GM12878 (cell line): Measurements from ENCODE around the gene DNAH2. TPM values are rescaled to one million over a fixed set of nuclear protein-coding genes. Genes with fewer than 3 reads are reported as not detected.

Source experiments
- ATAC-seq: fragments of 200-7000 bp; cut with Tn5 transposase; 3 replicates; pipeline ENCODE4 v1.9.1; 2020; ENCODE audit warnings: mild to moderate bottlenecking, moderate library complexity
- BruUV-seq: library from RNA; stranded (reverse); fragments of 400-500 nt; replicated peaks from 2 replicates; lab custom pipeline; 2021; lab: Mats Ljungman, UMichigan
- CTCF ChIA-PET: fragments of 300-600 bp; sonication (Branson Sonifier 250); formaldehyde crosslinking; extraction: SDS; loops from one replicate; lab custom pipeline; 2021; ENCODE audit warnings: inconsistent platforms; lab: Yijun Ruan, JAX
- POLR2A ChIA-PET: fragments of 350-600 bp; formaldehyde crosslinking; extraction: SDS; loops from one replicate; lab custom pipeline; 2021; ENCODE audit warnings: inconsistent platforms; lab: Charles Lee
- RAD21 ChIA-PET: fragments of 300-600 bp; sonication (Branson Sonifier 250); formaldehyde crosslinking; loops from one replicate; lab custom pipeline; 2023; ENCODE audit warnings: antibody characterized with exemption; ENCODE audit not compliant: unreplicated experiment; lab: Charles Lee
- SMC1A ChIA-PET: fragments of 300-600 bp; sonication (Branson Sonifier 250); formaldehyde crosslinking; loops from one replicate; lab custom pipeline; 2023; ENCODE audit not compliant: unreplicated experiment, uncharacterized antibody; lab: Charles Lee
- DNase-seq: peaks from one replicate; pipeline ENCODE4 v3.0.0-alpha.2; 2011; ENCODE audit warnings: low read depth, low spot score
- FAIRE-seq: peaks from 3 replicates; lab custom pipeline; 2011; peaks lifted over from hg19 to GRCh38; lab: Jason Lieb, UNC
- H2AFZ ChIP-seq: 2 replicates; pipeline ENCODE4 v1.6.0; 2011; ENCODE audit warnings: low read depth, low read length, control low read depth; ENCODE audit not compliant: control insufficient read depth
- H3K27ac ChIP-seq: 2 replicates; pipeline ENCODE4 v1.5.1; 2011; ENCODE audit warnings: control low read depth; ENCODE audit not compliant: control insufficient read depth, insufficient read depth
- H3K27me3 ChIP-seq, 2 experiments: replicated peaks in 1 of 2; 2 replicates each; pipeline versions ENCODE4 v1.6.0 to v1.6.1; 2011; ENCODE audit warnings: low read length in 1 of 2; ENCODE audit not compliant: control insufficient read depth in 2 of 2, insufficient read depth in 2 of 2
- H3K36me3 ChIP-seq, 2 experiments: 2 replicates each; pipeline ENCODE4 v1.5.1; 2011; ENCODE audit warnings: low read length in 1 of 2; ENCODE audit not compliant: control insufficient read depth in 2 of 2, insufficient read depth in 2 of 2
- H3K4me1 ChIP-seq: 2 replicates; pipeline ENCODE4 v1.6.1; 2011; ENCODE audit warnings: mild to moderate bottlenecking, low read length, moderate library complexity, mixed read lengths; ENCODE audit not compliant: control insufficient read depth, insufficient read depth
- H3K4me2 ChIP-seq: 2 replicates; pipeline ENCODE4 v1.6.0; 2011; ENCODE audit warnings: control low read depth; ENCODE audit not compliant: control insufficient read depth, insufficient read depth
- H3K4me3 ChIP-seq: fragments of 200-600 bp; sonication (generic); 2 replicates; pipeline ENCODE4 v1.5.1; 2016
- H3K79me2 ChIP-seq: 2 replicates; pipeline ENCODE4 v1.6.0; 2011; ENCODE audit warnings: low read length; ENCODE audit not compliant: control insufficient read depth, insufficient read depth
- H3K9ac ChIP-seq: 2 replicates; pipeline ENCODE4 v1.8.0; 2011; ENCODE audit warnings: low read length, control low read depth, mixed read lengths; ENCODE audit not compliant: control insufficient read depth, insufficient read depth
- H3K9me3 ChIP-seq: replicated peaks from 3 replicates; pipeline ENCODE4 v1.5.1; 2011; ENCODE audit warnings: mild to moderate bottlenecking, low read length; ENCODE audit not compliant: control insufficient read depth, insufficient read depth
- H4K20me1 ChIP-seq: 2 replicates; pipeline ENCODE4 v1.6.0; 2011; ENCODE audit not compliant: control insufficient read depth, insufficient read depth
- BACH1 ChIP-seq: fragments of 450-650 bp; IDR thresholded peaks from 2 replicates; pipeline ENCODE4 v1.6.1; 2017; ENCODE audit warnings: mild to moderate bottlenecking, borderline replicate concordance
- FOS ChIP-seq: IDR thresholded peaks from 3 replicates; pipeline ENCODE4 v1.6.1; 2011; ENCODE audit warnings: borderline replicate concordance; ENCODE audit not compliant: insufficient read length; ENCODE audit errors: extremely low read depth
- FOXM1 ChIP-seq: IDR thresholded peaks from 2 replicates; pipeline ENCODE4 v1.6.1; 2012; ENCODE audit warnings: low read depth, mild to moderate bottlenecking, inconsistent platforms, low read length, moderate library complexity
- IKZF2 ChIP-seq, 2 experiments: fragments of 450-650 bp; IDR thresholded peaks; 2 replicates each; pipeline ENCODE4 v1.6.1; 2017; ENCODE audit warnings: mild to moderate bottlenecking in 2 of 2, moderate library complexity in 2 of 2
- NFXL1 ChIP-seq: fragments of 450-650 bp; IDR thresholded peaks from 2 replicates; pipeline ENCODE4 v1.6.1; 2017; ENCODE audit warnings: antibody characterized with exemption, mild to moderate bottlenecking, borderline replicate concordance
- RAD21 ChIP-seq: IDR thresholded peaks from 2 replicates; pipeline ENCODE4 v1.6.1; 2011; ENCODE audit warnings: mild to moderate bottlenecking, low read depth, low read length, moderate library complexity; ENCODE audit not compliant: insufficient read depth
- REST ChIP-seq: IDR thresholded peaks from 2 replicates; pipeline ENCODE4 v1.6.1; 2012; ENCODE audit warnings: mild to moderate bottlenecking, low read depth, low read length
- RUNX3 ChIP-seq: IDR thresholded peaks from 2 replicates; pipeline ENCODE4 v1.6.1; 2012; ENCODE audit warnings: low read length, inconsistent platforms
- SIX5 ChIP-seq: IDR thresholded peaks from 2 replicates; pipeline ENCODE4 v1.6.1; 2011; ENCODE audit warnings: mild to moderate bottlenecking, low read depth, low read length, moderate library complexity; ENCODE audit not compliant: severe bottlenecking
- SMAD5 ChIP-seq: IDR thresholded peaks from 2 replicates; pipeline ENCODE4 v1.6.1; 2016; ENCODE audit warnings: antibody characterized with exemption, low read depth
- SPI1 ChIP-seq: IDR thresholded peaks from 2 replicates; pipeline ENCODE4 v1.6.1; 2011; ENCODE audit warnings: low read depth, mild to moderate bottlenecking, low read length, moderate library complexity, borderline replicate concordance; ENCODE audit not compliant: insufficient read depth
- YBX1 ChIP-seq: fragments of 450-650 bp; IDR thresholded peaks from 2 replicates; pipeline ENCODE4 v1.6.1; 2016; ENCODE audit warnings: antibody characterized with exemption
- ZNF217 ChIP-seq: fragments of 450-650 bp; IDR thresholded peaks from 2 replicates; pipeline ENCODE4 v1.6.1; 2017; ENCODE audit warnings: antibody characterized with exemption, mild to moderate bottlenecking
- ZNF384 ChIP-seq: IDR thresholded peaks from 2 replicates; pipeline ENCODE4 v1.6.1; 2012; ENCODE audit warnings: low read depth, mild to moderate bottlenecking, low read length, improper control_type of control experiment, borderline replicate concordance
- whole genome bisulfite sequencing: methylation state at CpG from one replicate; pipeline ENCODE4 v1.1.6; 2016; ENCODE audit warnings: low lambda C conversion rate; ENCODE audit not compliant: insufficient replicate concordance, insufficient coverage; ENCODE audit errors: missing lambda C conversion rate; 5-methylcytosine and 5-hydroxymethylcytosine counted together
- in situ Hi-C: fragments of 300-500 bp; cut with MboI; formaldehyde crosslinking; loops from 9 replicates; pipeline ENCODE4 v1.14.3; 2018; ENCODE audit warnings: mixed read lengths
- intact Hi-C: fragments of 100-400 bp; cut with micrococcal nuclease; formaldehyde crosslinking; loops from one replicate; pipeline ENCODE4 v1.14.2; 2022; ENCODE audit not compliant: unreplicated experiment
- polyA plus RNA-seq, 11 experiments: library from polyadenylated mRNA; depleted of rRNA in 4 of 11; unstranded in 6 of 11; stranded (reverse) in 5 of 11; fragments of >200 nt; fragmentation: Nextera tagmentation in 4 of 11; fragmentation: Illumina TruSeq in 1 of 11; extraction: Ambion mirVana in 4 of 11; extraction: Trizol in 1 of 11; gene quantifications; 1 replicate in 1 of 11; 2 replicates in 10 of 11; pipeline versions ENCODE4 v1.2.1 to v1.2.3, GENCODE V29; 2011 to 2016; ENCODE audit warnings: inconsistent platforms in 2 of 11, missing spikeins in 2 of 11, low read depth in 1 of 11
- total RNA-seq, 4 experiments: library from RNA; depleted of rRNA in 3 of 4; stranded (reverse); fragments of >200 nt in 3 of 4; fragmentation: Illumina TruSeq in 1 of 4; extraction: Trizol in 1 of 4; gene quantifications; 2 replicates each; pipeline versions ENCODE4 v1.2.1 to v1.2.3, GENCODE V29; 2013 to 2021

The DNAH2 gene
- total and polyA plus RNA-seq, 10 of the 15 experiments (the other 5 are each of a cell fraction or from before 2014, with no cell fraction given), result not detected

- ChIA-PET RAD21 (no interaction called here), POLR2A (no interaction called here), CTCF (no interaction called here), SMC1A (no interaction called here)
- Histone ChIP-seq H3K27ac (no peak overlapping the region), H3K9me3 (no peaks in the 10 kb centered on the region), H3K4me2 (no peak overlapping the region), H3K36me3 (no peaks in the 10 kb centered on the region), H3K4me3 (no peak overlapping the region), H3K9ac (no peak overlapping the region), H3K79me2 (no peaks in the 10 kb centered on the region), H4K20me1 (no peaks in the 10 kb centered on the region), H3K4me1 (no peaks in the 10 kb centered on the region), H2AFZ (no peak overlapping the region), H3K27me3 (no peaks in the 10 kb centered on the region)
- WGBS, result 44% methylated on average over 8 of the region's 8 CpGs
- FAIRE-seq, result no peak
- in situ Hi-C loops (no loop called here), intact Hi-C loops (no loop called here)
- BruUV-seq, result no TSS peak
- ATAC-seq, result no peak
- no peak for DNase-seq
- no peak for TF ChIP-seq FOXM1
- no peak for TF ChIP-seq ZNF217
- TF ChIP-seq NFXL1, result no peak
- TF ChIP-seq FOS, result no peak
- no peak for TF ChIP-seq IKZF2 (IDR thresholded peaks at IDR 0.05)
- no peak for TF ChIP-seq SPI1
- no peak for TF ChIP-seq RUNX3
Observed at GRCh38 chr17:7754656-7755055, 37.1 kb downstream of the DNAH2 start.

DNA sequence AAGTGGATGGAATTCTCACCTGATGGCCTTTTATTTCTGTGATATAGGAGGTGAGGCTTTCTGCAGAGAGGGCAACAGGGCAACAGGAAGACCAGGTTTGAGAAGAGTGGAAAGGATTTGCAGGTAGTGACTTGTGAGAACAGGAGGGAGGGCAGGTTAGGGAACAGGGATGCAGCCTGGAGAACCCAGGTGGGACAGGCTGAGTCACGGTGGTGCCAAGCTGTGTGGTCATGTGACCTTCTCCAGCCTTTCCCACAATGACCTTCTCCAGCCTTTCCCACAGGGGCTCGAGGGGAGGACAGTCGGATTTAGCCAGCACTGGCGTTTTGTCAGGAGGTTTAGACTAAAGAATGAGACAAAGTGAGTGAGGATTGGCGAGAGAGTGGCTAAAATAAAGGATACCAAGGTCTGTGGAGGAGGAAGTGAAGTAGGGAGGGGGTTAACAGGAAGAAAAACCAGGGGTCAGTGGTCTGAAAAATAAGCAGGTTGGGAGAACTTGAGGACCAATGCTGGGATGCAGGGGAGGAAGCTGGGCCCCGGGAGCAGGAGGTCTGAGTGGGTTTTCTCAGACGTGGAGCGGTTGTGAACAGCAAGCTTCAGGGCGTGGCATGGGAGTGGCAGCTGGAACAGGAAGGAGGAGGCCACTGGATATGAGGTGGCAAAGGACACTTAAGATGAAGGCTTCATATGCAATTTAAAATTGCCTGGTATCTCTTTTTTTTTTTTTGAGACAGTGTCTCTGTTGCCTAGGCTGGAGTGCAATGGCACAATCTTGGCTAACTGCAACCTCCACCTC is 37.7 kb downstream of the DNAH2 start:
- ChIA-PET POLR2A (no interaction called here), SMC1A (interaction anchor here (0.9 kb wide), 1 partner anchor 33 kb away, joined by 3 read pairs; no protein-coding TSS in a partner anchor), RAD21 (no interaction called here), CTCF (interaction anchor here (1.4 kb wide), 1 partner anchor 11 kb away, joined by 5 read pairs; no protein-coding TSS in a partner anchor)
- Histone ChIP-seq H3K4me3 (no peak overlapping the region), H3K27ac (no peak overlapping the region), H3K4me1 (no peaks in the 10 kb centered on the region), H4K20me1 (no peaks in the 10 kb centered on the region), H3K9ac (no peak overlapping the region), H3K27me3 (no peaks in the 10 kb centered on the region), H3K9me3 (no peaks in the 10 kb centered on the region), H3K4me2 (no peak overlapping the region), H2AFZ (no peak overlapping the region), H3K79me2 (no peaks in the 10 kb centered on the region), H3K36me3 (no peaks in the 10 kb centered on the region)
- no TSS peak for BruUV-seq
- no peak for TF ChIP-seq ZNF384
- no peak for TF ChIP-seq SMAD5
- TF ChIP-seq BACH1, result no peak
- TF ChIP-seq YBX1, result no peak
- no peak for TF ChIP-seq REST
- TF ChIP-seq RAD21, result no peak
- no peak for TF ChIP-seq SIX5
- no peak for ATAC-seq
- 21% methylated on average over 9 of the region's 9 CpGs for WGBS
- intact Hi-C loops, result no loop called here
- in situ Hi-C loops, result no loop called here
- FAIRE-seq, result no peak
- DNase-seq, result no peak
